Measurements from ENCODE around the gene CMIP.

- TF ChIP-seq BRCA1 (IDR thresholded peaks at IDR 0.05; ENCODE audit: low read depth, low read length): no peak
- TF ChIP-seq, protein P1, sequence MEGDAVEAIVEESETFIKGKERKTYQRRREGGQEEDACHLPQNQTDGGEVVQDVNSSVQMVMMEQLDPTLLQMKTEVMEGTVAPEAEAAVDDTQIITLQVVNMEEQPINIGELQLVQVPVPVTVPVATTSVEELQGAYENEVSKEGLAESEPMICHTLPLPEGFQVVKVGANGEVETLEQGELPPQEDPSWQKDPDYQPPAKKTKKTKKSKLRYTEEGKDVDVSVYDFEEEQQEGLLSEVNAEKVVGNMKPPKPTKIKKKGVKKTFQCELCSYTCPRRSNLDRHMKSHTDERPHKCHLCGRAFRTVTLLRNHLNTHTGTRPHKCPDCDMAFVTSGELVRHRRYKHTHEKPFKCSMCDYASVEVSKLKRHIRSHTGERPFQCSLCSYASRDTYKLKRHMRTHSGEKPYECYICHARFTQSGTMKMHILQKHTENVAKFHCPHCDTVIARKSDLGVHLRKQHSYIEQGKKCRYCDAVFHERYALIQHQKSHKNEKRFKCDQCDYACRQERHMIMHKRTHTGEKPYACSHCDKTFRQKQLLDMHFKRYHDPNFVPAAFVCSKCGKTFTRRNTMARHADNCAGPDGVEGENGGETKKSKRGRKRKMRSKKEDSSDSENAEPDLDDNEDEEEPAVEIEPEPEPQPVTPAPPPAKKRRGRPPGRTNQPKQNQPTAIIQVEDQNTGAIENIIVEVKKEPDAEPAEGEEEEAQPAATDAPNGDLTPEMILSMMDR (IDR thresholded peaks at IDR 0.05 in 2 of 3, conservative IDR thresholded peaks at IDR 0.05 in 1 of 3; ENCODE audit: control insufficient read depth in 2 of 3, extremely low read depth in 1 of 3, insufficient read depth in 1 of 3, low read depth in 3 of 3, low read length in 3 of 3): no peak
These were observed 196.9 kb downstream of the CMIP start for GRCh38 chr16:81641395-81642106.

Measured in GM12878 (cell line).